GM12878 (cell line): ENCODE results near the gene SLC15A5. TPM values are rescaled to one million over a fixed set of nuclear protein-coding genes. Genes with fewer than 3 reads are reported as not detected.

ENCODE experiments used
- ATAC-seq: fragments of 200-7000 bp; cut with Tn5 transposase; 3 replicates; pipeline ENCODE4 v1.9.1; 2020; ENCODE audit warnings: mild to moderate bottlenecking, moderate library complexity
- BruUV-seq: library from RNA; stranded (reverse); fragments of 400-500 nt; replicated peaks from 2 replicates; lab custom pipeline; 2021; lab: Mats Ljungman, UMichigan
- CTCF ChIA-PET: fragments of 300-600 bp; sonication (Branson Sonifier 250); formaldehyde crosslinking; extraction: SDS; loops from one replicate; lab custom pipeline; 2021; ENCODE audit warnings: inconsistent platforms; lab: Yijun Ruan, JAX
- POLR2A ChIA-PET: fragments of 350-600 bp; formaldehyde crosslinking; extraction: SDS; loops from one replicate; lab custom pipeline; 2021; ENCODE audit warnings: inconsistent platforms; lab: Charles Lee
- RAD21 ChIA-PET: fragments of 300-600 bp; sonication (Branson Sonifier 250); formaldehyde crosslinking; loops from one replicate; lab custom pipeline; 2023; ENCODE audit warnings: antibody characterized with exemption; ENCODE audit not compliant: unreplicated experiment; lab: Charles Lee
- SMC1A ChIA-PET: fragments of 300-600 bp; sonication (Branson Sonifier 250); formaldehyde crosslinking; loops from one replicate; lab custom pipeline; 2023; ENCODE audit not compliant: unreplicated experiment, uncharacterized antibody; lab: Charles Lee
- DNase-seq: peaks from one replicate; pipeline ENCODE4 v3.0.0-alpha.2; 2011; ENCODE audit warnings: low read depth, low spot score
- FAIRE-seq: peaks from 3 replicates; lab custom pipeline; 2011; peaks lifted over from hg19 to GRCh38; lab: Jason Lieb, UNC
- H2AFZ ChIP-seq: 2 replicates; pipeline ENCODE4 v1.6.0; 2011; ENCODE audit warnings: low read depth, low read length, control low read depth; ENCODE audit not compliant: control insufficient read depth
- H3K27ac ChIP-seq: 2 replicates; pipeline ENCODE4 v1.5.1; 2011; ENCODE audit warnings: control low read depth; ENCODE audit not compliant: control insufficient read depth, insufficient read depth
- H3K27me3 ChIP-seq, 2 experiments: replicated peaks in 1 of 2; 2 replicates each; pipeline versions ENCODE4 v1.6.0 to v1.6.1; 2011; ENCODE audit warnings: low read length in 1 of 2; ENCODE audit not compliant: control insufficient read depth in 2 of 2, insufficient read depth in 2 of 2
- H3K36me3 ChIP-seq, 2 experiments: 2 replicates each; pipeline ENCODE4 v1.5.1; 2011; ENCODE audit warnings: low read length in 1 of 2; ENCODE audit not compliant: control insufficient read depth in 2 of 2, insufficient read depth in 2 of 2
- H3K4me1 ChIP-seq: 2 replicates; pipeline ENCODE4 v1.6.1; 2011; ENCODE audit warnings: mild to moderate bottlenecking, low read length, moderate library complexity, mixed read lengths; ENCODE audit not compliant: control insufficient read depth, insufficient read depth
- H3K4me2 ChIP-seq: 2 replicates; pipeline ENCODE4 v1.6.0; 2011; ENCODE audit warnings: control low read depth; ENCODE audit not compliant: control insufficient read depth, insufficient read depth
- H3K4me3 ChIP-seq: fragments of 200-600 bp; sonication (generic); 2 replicates; pipeline ENCODE4 v1.5.1; 2016
- H3K79me2 ChIP-seq: 2 replicates; pipeline ENCODE4 v1.6.0; 2011; ENCODE audit warnings: low read length; ENCODE audit not compliant: control insufficient read depth, insufficient read depth
- H3K9ac ChIP-seq: 2 replicates; pipeline ENCODE4 v1.8.0; 2011; ENCODE audit warnings: low read length, control low read depth, mixed read lengths; ENCODE audit not compliant: control insufficient read depth, insufficient read depth
- H3K9me3 ChIP-seq: replicated peaks from 3 replicates; pipeline ENCODE4 v1.5.1; 2011; ENCODE audit warnings: mild to moderate bottlenecking, low read length; ENCODE audit not compliant: control insufficient read depth, insufficient read depth
- H4K20me1 ChIP-seq: 2 replicates; pipeline ENCODE4 v1.6.0; 2011; ENCODE audit not compliant: control insufficient read depth, insufficient read depth
- CEBPZ ChIP-seq: fragments of 150-350 bp; IDR thresholded peaks from 2 replicates; pipeline ENCODE4 v1.6.1; 2016; ENCODE audit warnings: low read depth, low read length
- EP300 ChIP-seq, 2 experiments: fragments of 150-350 bp in 1 of 2; IDR thresholded peaks; 2 replicates each; pipeline ENCODE4 v1.6.1; 2011 to 2012; ENCODE audit warnings: low read depth in 2 of 2, low read length in 2 of 2, borderline replicate concordance in 1 of 2, improper control_type of control experiment in 1 of 2, inconsistent platforms in 1 of 2; ENCODE audit not compliant: control insufficient read depth in 1 of 2
- IRF3 ChIP-seq: fragments of 450-650 bp; IDR thresholded peaks from 2 replicates; pipeline ENCODE4 v1.6.1; 2014; ENCODE audit warnings: mild to moderate bottlenecking
- KLF5 ChIP-seq: fragments of 450-650 bp; IDR thresholded peaks from 2 replicates; pipeline ENCODE4 v1.6.1; 2014; ENCODE audit warnings: mild to moderate bottlenecking; ENCODE audit not compliant: partially characterized antibody
- MYB ChIP-seq: fragments of 150-350 bp; IDR thresholded peaks from 2 replicates; pipeline ENCODE4 v1.6.1; 2014; ENCODE audit warnings: mild to moderate bottlenecking, low read depth, low read length, borderline replicate concordance
- NBN ChIP-seq: fragments of 450-650 bp; IDR thresholded peaks from 2 replicates; pipeline ENCODE4 v1.6.1; 2016
- NRF1 ChIP-seq: conservative IDR thresholded peaks from 2 replicates; pipeline ENCODE4 v1.6.1; 2011; ENCODE audit warnings: mild to moderate bottlenecking, low read depth, low read length, improper control_type of control experiment
- RFX5 ChIP-seq: IDR thresholded peaks from 2 replicates; pipeline ENCODE4 v1.6.1; 2011; ENCODE audit warnings: low read depth, low read length, improper control_type of control experiment
- ZZZ3 ChIP-seq: IDR thresholded peaks from 2 replicates; pipeline ENCODE4 v1.6.1; 2011; ENCODE audit warnings: low read depth; ENCODE audit not compliant: control insufficient read depth, insufficient read length
- WGBS: methylation state at CpG from one replicate; pipeline ENCODE4 v1.1.6; 2016; ENCODE audit warnings: low lambda C conversion rate; ENCODE audit not compliant: insufficient replicate concordance, insufficient coverage; ENCODE audit errors: missing lambda C conversion rate; 5-methylcytosine and 5-hydroxymethylcytosine counted together
- in situ Hi-C: fragments of 300-500 bp; cut with MboI; formaldehyde crosslinking; loops from 9 replicates; pipeline ENCODE4 v1.14.3; 2018; ENCODE audit warnings: mixed read lengths
- intact Hi-C: fragments of 100-400 bp; cut with micrococcal nuclease; formaldehyde crosslinking; loops from one replicate; pipeline ENCODE4 v1.14.2; 2022; ENCODE audit not compliant: unreplicated experiment
- polyA plus RNA-seq, 11 experiments: library from polyadenylated mRNA; depleted of rRNA in 4 of 11; unstranded in 6 of 11; stranded (reverse) in 5 of 11; fragments of >200 nt; fragmentation: Nextera tagmentation in 4 of 11; fragmentation: Illumina TruSeq in 1 of 11; extraction: Ambion mirVana in 4 of 11; extraction: Trizol in 1 of 11; gene quantifications; 1 replicate in 1 of 11; 2 replicates in 10 of 11; pipeline versions ENCODE4 v1.2.1 to v1.2.3, GENCODE V29; 2011 to 2016; ENCODE audit warnings: inconsistent platforms in 2 of 11, missing spikeins in 2 of 11, low read depth in 1 of 11
- total RNA-seq, 4 experiments: library from RNA; depleted of rRNA in 3 of 4; stranded (reverse); fragments of >200 nt in 3 of 4; fragmentation: Illumina TruSeq in 1 of 4; extraction: Trizol in 1 of 4; gene quantifications; 2 replicates each; pipeline versions ENCODE4 v1.2.1 to v1.2.3, GENCODE V29; 2013 to 2021
- TF ChIP-seq, protein P1 (sequence below): IDR thresholded peaks from 2 replicates; pipeline ENCODE4 v1.6.1; 2012; ENCODE audit warnings: improper control_type of control experiment, low read depth, low read length; ENCODE audit not compliant: insufficient replicate concordance

The SLC15A5 gene
- total and polyA plus RNA-seq, 10 of the 15 experiments (the other 5 are each of a cell fraction or from before 2014, with no cell fraction given): not detected

DNA sequence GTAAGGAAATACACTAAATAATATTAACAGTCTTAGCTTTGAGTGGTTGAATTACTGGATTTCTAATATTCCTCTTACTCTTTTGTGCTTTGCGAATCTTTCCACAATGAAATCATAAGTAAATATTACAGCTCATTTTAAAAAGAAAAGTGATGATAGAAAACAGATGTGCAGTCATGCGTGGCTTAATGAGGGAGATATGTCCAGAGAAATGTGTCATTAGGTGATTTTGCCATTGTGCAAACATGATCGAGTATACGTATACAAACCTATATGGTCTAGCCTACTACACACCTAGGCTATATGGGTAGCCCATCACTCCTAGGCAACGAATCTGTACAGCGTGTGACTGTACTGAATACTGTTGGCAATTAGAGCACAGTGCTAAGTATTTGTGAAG, 59.3 kb downstream of the SLC15A5 start (continued):
- TF ChIP-seq KLF5: no peak
- TF ChIP-seq NBN: no peak
- no peak for TF ChIP-seq RFX5
- TF ChIP-seq, protein P1, sequence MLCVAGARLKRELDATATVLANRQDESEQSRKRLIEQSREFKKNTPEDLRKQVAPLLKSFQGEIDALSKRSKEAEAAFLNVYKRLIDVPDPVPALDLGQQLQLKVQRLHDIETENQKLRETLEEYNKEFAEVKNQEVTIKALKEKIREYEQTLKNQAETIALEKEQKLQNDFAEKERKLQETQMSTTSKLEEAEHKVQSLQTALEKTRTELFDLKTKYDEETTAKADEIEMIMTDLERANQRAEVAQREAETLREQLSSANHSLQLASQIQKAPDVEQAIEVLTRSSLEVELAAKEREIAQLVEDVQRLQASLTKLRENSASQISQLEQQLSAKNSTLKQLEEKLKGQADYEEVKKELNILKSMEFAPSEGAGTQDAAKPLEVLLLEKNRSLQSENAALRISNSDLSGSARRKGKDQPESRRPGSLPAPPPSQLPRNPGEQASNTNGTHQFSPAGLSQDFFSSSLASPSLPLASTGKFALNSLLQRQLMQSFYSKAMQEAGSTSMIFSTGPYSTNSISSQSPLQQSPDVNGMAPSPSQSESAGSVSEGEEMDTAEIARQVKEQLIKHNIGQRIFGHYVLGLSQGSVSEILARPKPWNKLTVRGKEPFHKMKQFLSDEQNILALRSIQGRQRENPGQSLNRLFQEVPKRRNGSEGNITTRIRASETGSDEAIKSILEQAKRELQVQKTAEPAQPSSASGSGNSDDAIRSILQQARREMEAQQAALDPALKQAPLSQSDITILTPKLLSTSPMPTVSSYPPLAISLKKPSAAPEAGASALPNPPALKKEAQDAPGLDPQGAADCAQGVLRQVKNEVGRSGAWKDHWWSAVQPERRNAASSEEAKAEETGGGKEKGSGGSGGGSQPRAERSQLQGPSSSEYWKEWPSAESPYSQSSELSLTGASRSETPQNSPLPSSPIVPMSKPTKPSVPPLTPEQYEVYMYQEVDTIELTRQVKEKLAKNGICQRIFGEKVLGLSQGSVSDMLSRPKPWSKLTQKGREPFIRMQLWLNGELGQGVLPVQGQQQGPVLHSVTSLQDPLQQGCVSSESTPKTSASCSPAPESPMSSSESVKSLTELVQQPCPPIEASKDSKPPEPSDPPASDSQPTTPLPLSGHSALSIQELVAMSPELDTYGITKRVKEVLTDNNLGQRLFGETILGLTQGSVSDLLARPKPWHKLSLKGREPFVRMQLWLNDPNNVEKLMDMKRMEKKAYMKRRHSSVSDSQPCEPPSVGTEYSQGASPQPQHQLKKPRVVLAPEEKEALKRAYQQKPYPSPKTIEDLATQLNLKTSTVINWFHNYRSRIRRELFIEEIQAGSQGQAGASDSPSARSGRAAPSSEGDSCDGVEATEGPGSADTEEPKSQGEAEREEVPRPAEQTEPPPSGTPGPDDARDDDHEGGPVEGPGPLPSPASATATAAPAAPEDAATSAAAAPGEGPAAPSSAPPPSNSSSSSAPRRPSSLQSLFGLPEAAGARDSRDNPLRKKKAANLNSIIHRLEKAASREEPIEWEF: no peak
- TF ChIP-seq EP300 (IDR thresholded peaks at IDR 0.05; ENCODE audit: borderline replicate concordance in 1 of 2, control insufficient read depth in 1 of 2, low read depth in 2 of 2, low read length in 2 of 2): no peak
- no peak for TF ChIP-seq ZZZ3
- no peak for TF ChIP-seq MYB

DNA sequence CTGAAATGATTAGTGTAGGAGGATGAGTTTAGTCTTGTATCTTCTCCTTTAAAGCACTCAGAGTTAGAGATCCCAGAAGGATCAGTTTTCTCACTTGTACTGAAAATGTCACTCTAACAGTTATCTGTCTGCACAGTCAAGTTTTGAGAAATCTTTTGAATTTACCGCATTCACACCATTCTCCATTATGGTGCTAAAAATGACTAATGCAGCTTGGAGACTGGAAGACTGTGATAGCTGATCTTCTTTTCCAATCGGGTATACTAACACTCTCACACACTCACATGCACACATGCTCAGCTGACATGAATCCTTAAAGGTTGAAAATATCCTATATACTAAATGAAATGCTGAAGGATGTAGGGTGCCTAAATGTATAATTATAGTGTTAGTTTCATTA, 65.8 kb downstream of the SLC15A5 start:
- Histone ChIP-seq H3K4me2 (no peak overlapping the region), H3K27ac (no peak overlapping the region), H3K36me3 (no peaks in the 10 kb centered on the region), H3K4me1 (no peaks in the 10 kb centered on the region), H3K9ac (no peak overlapping the region), H3K4me3 (no peak overlapping the region), H4K20me1 (no peaks in the 10 kb centered on the region), H2AFZ (no peak overlapping the region), H3K9me3 (no peaks in the 10 kb centered on the region; the same call in 2 of the 3 replicates), H3K27me3 (no peaks in the 10 kb centered on the region), H3K79me2 (no peaks in the 10 kb centered on the region)
- FAIRE-seq (no peak), DNase-seq (no peak), ATAC-seq (no peak)
- CTCF ChIA-PET: no interaction called here
- in situ Hi-C loops (no loop called here), intact Hi-C loops (no loop called here)
- POLR2A ChIA-PET: no interaction called here
- SMC1A ChIA-PET: no interaction called here
- WGBS: 58% methylated on average over 2 of the region's 2 CpGs
- RAD21 ChIA-PET: interaction anchor here (0.6 kb wide), 1 partner anchor 1544 kb away, joined by 4 read pairs; no protein-coding TSS in a partner anchor
- no TSS peak for BruUV-seq
- no peak for TF ChIP-seq IRF3
- TF ChIP-seq NRF1: no peak
- TF ChIP-seq CEBPZ: no peak
